Activated CD8-positive, alpha-beta memory T cell treated with anti-CD3 and anti-CD28 coated beads for 48 hours (primary cell): Measurements from ENCODE around the gene SIL1.
"Not testable (repeated sequence)": the region's sequence is repeated elsewhere in the genome, so short reads cannot be mapped to it uniquely, and the experiment has no call there.

Experiments used
- DNase-seq, 3 experiments: peaks; one replicate each; pipeline ENCODE4 v3.0.0-alpha.2; 2020; ENCODE audit warnings: low read depth in 2 of 3, low spot score in 2 of 3

Gene SIL1

DNA sequence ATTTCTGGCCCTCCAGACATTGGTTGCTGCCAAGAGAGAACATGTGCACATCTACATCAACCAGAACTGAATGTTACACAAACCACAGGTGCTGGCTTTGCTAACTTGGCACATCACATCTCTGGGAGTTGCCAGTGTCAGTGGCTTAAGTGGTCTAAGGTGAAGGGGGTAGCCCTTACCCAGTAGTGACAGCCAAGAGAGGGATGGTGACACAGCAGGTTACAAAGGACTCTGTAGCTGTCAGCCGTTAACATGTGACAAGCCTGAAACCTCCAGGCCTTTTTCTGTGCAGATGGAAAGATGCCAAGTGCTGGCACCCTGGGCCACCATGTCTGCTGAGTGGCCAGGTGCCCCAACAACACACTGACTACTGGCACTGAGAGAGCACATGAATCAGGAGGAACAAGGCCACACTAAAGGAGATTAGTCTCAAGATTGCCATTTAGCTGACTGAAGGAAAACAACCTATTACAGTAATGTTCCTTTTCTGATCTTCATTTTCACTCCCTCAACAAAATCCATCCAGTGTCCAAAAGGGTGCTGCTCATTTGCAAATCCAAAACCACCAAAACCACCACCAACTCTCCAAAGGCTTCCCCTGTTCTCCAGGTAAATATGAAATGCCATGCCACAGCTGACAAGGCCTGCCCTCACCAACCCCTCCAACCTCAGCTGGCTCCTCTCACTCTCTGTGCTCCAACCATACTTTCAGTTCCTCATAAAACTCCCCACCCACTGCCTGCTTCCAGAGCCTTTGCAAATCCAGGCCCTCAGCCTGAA is 20.2 kb downstream of the SIL1 start:
- no peak for DNase-seq

DNA sequence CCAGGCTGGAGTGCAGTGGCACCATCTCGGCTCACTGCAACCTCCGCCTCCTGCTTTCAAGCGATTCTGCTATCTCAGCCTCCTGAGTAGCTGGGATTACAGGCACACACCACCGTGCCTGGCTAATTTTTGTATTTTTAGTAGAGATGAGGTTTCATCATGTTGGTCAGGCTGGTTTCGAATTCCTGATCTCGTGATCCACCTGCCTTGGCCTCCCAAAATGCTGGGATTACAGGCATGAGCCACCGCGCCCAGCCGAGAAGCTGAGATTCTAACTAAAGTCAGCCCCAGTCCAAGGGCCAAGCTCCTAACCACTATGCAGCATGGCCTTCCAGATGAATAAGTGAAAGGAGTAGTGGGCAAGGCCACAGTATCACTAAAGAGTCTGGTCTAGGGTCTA is 20.9 kb downstream of the SIL1 start:
- not testable (repeated sequence) for DNase-seq

DNA sequence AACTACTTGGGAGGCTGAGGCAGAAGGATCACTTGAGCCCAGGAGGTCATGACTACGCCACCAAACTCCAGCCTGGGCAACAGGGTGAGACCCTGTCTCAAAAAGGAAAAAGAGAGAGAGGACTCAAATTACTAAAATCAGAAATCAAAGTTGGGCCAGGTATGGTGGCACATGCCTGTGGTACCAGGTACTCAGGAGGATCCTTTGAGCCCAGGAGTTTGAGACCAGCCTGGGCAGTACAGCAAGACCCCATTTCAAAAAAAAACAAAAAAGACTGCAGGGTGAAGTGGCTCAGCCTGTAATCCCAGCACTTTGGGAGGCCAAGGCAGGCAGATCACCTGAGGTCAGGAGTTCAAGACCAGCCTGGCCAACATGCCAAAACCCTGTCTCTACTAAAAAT is 23.8 kb downstream of the SIL1 start:
- not testable (repeated sequence) for DNase-seq

DNA sequence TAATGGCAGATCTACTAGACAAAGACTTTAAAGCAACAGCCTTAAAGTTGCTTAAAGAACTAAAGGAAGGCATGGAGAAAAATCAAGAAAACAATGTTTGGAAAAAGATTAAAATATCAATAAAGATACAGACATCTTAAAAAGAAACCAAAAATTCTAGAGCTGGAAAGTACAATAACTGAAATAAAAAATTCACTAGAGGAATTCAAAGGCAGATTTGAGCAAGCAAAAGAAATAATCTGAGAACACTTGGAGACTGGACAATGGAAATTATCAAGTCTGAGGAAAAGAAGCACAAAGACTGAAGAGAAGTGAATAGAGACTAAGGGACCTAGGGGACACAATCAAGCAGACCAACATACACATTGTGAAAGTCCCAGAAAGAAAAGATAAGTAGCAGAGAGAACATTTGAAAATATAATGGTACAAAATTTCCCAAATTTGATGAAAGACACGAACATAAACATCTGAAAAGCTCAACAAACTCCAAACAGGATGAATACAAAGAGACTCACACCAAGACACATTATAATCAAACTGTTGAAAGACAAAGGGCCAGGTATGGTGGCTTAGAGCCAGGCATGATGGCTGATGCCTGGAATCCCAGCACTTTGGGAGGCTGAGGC is 26.3 kb downstream of the SIL1 start:
- DNase-seq: no peak

DNA sequence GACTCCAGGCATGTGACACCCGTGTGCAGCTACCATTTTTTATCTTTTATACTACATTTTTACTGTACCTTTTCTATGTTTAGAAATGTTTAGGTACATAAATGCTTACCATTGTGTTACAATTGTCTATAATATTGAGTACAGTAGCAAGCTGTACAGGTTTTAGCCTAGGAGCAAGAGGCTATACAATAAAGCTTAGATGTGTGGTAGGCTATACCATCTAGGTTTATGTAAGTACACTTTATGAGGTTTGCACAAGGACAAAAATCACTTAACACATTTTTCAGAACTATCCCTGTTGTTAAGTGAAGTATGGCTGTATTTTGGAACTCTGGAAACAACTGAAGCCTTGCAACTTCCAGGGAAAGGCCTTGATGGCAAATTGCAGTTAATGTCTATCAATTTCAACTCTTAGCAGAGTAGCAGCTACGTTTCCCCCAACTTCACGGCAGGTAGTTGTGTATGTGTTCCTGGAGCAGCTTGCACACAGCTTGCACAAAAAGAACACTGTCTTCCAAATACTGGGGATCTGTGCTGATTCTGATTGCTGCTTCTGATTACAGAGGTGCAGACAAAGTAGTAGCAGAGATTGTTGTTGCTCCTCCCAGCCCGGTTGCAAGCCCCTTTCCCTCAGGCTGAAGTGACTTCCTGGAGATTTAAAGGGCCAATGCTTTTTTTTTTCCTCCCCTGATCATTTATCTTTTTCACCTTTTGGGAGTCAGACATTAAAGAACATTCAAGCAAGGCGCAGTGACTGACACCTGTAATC is 30.0 kb downstream of the SIL1 start:
- DNase-seq: no peak

DNA sequence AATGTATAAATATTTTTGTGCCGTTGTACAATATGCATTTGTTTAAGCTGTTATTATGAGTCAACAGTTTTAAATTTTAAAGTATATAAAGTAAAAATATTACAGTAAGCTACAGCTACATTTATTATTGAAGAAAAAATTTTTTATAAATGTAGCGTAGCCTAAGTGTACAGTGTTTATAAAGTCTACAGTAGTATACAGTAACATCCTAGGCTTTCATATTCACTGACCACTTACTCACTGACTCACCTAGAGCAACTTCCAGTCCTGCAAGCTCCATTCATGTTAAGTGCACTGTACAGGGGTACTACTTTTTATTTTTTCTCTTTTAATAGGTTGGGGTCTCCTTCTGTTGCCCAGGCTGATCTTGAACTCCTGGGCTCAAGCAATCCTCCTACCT is 30.6 kb downstream of the SIL1 start:
- DNase-seq: no peak

DNA sequence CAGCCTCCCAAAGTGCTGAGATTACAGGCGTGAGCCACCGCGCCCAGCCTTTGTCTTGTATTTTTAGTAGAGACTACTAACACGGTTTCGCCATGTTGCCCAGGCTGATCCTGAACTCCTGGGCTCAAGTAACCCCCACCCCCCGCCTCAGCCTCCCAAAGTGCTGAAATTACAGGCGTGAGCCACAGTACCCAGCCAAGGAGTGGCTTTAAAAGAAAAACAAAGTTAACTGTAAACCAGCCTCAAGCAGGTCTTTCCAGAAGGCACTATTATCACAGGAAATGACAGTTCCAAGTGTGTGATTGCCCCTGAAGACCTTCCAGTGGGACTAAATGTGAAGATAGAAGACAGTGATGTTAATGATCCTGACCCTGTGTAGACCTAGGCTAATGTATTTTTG is 31.1 kb downstream of the SIL1 start:
- no peak for DNase-seq

DNA sequence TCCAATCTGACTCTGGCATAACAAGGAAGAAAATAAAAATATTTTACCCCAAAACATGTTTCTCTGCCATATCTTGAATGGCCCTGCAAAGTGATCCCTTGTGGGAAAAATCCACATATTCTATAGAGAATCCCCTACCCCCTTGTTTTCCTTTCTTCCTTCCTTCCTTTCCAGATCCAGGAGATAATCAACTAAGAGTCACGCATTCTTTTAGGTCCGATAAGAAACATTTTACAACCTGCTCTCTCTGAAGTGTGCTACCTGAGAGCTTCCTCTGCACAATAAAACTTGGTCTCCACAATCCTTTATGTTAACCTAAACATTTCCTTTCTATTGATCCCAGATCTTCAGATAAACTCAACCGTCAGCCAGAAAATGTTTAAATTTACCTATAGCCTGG is 33.3 kb downstream of the SIL1 start:
- DNase-seq: not testable (repeated sequence)

DNA sequence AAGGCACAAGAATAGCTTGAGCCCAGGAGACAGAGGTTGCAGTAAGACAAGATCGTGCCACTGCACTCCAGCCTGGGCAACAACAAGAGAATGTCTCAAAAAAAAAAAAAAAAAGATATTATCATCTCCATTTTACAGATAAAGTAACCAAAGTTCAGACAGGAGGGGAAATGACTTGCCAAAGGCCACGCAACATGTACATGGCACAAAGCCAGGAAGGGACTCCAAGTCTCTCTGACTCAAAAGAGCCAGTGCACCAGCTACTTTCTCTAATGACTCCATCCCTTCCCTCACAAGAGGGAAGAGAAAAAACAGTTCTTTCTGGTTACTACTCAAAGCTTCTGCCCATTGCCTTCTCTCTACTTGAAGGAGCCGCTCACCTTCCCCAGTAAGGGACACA is 34.1 kb downstream of the SIL1 start:
- no peak for DNase-seq

DNA sequence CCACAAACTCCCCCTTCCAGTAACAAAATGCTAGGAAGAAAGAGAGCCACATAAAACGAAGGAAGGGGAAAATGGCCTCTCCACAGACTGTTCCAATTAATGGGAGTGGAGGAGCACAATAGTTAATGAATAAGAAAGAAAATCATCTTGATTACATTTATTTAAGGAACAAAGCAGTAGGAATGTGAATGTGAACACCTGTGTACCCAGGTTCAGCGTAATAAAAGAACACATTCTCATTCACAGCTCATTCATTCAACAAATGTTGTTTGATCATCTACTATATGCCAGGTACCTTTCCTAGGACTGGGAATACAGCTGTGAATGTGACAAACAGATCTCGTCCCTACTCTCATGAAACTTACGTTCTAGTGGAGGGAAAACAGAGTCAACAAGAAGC is 35.7 kb downstream of the SIL1 start:
- no peak for DNase-seq

DNA sequence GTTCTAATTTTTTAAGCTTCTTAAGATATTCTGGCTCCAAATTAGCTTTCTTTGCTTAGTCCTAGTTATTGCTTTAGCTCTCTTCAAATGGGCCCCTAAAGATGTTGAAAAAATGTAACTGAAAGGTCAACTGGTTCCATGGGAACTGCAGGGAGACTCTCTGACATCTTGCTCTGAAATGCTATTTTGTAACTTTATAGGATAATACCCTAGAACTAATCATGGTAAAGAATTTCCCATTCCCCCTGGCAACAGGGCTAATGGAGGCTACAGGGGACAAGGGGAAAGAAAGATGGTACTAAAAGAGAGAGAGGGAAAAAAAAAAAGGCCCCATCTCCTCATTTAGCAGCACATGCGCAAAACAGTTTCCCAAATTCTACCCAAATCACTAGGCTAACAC is 39.4 kb downstream of the SIL1 start:
- DNase-seq: no peak

DNA sequence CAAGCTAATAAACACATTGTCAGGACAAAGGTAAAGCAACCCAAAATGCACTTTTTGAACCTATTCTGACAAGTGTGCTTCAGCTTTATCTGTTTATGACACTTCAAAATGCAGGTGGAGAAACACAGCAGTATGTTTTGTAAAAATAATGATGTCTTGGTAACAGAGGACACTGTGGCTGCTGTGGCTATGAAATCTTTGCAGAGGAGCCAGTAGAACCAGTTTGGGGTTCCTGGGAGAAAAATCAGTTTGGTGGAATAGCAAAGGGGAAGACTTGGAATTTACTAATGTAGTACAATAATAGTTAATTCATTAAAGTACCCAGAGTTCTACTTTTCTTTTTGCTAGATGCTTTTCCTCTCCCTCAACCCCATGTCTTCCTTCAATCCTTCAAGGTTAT is 40.6 kb downstream of the SIL1 start:
- no peak for DNase-seq

DNA sequence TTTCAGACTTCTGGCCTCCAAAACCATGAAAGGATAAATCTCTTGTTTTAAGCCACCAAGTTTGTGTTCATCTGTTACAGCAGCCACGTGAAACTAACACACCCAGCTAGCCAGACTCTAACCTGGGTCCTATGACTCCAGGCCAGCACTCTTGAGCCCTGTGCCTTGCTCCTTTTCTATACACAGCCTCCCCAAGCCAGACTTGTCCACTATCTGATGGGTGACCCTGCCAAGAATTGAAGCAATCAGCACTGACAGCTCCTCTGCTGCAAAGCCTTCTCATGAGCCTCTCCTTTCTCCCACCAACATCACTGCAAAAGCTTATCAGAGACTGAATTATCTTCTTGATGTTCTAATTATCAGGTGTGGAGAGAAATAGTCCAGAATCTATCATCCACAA is 41.4 kb downstream of the SIL1 start:
- no peak for DNase-seq

DNA sequence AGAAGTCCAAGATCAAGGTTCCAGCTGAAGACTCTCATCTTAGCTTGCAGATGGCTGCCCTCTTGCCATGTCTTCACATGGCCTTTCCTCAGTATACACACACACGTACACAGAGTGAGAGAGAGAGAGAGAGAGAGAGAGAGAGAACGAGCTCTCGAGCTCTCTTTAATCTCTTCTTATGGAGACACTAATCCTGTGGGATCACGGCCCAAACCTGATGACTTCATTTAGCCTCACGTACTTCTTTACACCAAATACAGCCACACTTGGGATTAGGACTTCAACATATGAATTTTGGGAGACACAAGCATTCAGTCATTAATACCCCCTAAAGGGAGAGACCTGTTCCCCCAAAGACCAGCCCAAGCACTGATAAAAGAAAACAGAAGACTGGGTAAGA is 42.8 kb downstream of the SIL1 start:
- no peak for DNase-seq

DNA sequence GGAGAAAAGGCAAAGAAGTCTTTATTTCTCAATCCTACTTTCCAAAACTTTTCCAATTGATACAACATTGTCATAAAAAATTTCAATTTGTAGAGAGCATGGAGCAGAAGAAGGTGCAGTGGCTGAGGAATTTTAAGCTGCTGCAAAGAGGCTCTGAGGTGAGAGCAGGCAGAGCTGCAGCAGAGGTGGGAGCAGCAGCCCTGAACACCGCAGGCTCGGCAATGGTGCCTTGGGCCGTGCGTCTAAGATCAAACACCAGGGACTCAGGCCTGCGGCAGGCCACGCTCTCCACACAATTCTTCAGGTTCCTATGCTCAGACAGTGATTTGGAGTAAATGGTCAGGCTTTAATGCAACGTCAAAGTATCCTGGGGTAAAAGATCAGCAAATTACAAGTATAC is 46.3 kb downstream of the SIL1 start:
- no peak for DNase-seq

DNA sequence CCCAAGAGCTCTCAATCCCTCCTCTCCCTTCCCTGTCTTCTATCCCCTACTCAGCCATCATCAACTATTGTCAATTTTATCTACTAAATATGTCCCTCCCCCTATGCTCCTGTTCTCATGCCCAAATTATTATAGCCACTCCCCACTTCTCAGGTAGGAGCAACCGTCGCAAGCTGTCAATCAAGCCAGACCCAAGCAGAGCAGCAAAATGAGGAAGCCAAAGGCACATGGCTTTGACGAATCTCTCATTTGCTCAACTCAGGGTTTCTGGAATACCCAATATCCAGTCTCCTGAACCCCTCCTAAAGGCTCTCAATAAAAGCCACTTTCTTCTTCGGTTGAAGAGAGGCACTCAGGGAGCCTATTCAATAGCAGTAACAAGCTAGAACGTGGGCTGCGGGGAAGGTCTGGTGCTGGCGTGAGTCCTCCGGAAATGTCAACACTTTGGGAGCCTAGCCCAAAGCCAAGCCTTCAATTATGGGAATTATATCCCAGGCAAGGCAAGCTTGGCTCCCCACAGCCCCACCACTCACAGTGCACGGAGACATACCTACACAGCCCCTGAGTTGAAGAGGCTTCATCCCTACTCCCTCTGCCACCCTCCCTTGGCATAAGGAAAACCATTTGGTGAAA is 47.7 kb downstream of the SIL1 start:
- no peak for DNase-seq

DNA sequence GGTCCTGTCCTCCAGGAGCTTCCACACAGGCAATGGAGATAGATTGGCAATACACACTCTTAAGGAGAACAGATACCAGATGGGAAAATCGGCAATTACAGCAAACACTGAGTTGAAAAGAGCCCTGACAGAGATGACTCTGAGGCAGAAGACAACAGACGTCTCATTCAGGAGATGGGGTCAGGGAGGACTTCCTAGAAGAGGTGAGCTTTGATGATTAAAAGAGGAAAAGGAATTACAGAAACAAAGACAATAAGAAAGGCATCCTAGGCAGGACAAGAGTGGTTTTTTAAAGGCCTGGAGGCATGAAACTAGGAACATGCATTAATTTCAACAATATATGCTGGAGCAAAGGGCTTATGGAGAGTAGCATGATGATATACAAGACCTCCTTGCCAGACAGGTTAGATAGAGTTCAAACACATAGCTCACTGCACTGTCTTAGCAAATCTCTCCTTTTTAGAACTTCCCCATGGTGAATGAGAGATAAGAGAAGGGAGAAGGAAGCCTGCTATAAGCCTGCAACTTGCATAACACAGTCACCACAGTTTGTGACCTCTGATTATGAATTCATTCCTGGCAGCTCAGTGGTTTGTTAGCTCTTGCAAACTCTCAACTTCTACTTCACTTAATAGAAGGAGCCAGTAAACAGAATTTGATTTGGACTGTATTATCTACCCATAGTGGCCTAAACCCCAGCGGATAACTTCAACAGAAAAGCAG is 48.5 kb downstream of the SIL1 start:
- no peak for DNase-seq

DNA sequence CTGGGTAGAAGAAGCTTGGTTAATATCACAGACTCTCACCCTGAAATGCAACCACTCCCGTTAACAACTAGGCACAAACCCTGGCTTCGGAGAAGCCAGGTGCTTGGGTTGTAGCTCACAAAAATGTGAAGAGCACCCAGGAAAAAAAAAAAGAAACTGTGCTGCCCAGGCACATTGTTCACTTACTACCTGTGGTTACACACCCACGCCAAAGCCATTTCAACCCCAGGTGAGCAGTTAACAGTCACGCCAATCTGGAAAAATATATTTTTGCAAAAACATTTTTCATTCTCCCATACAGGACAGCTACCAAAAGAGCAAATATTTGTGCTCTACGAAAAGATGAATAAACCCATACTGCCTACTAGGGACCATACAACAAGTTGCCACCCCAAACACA is 49.2 kb downstream of the SIL1 start:
- no peak for DNase-seq

DNA sequence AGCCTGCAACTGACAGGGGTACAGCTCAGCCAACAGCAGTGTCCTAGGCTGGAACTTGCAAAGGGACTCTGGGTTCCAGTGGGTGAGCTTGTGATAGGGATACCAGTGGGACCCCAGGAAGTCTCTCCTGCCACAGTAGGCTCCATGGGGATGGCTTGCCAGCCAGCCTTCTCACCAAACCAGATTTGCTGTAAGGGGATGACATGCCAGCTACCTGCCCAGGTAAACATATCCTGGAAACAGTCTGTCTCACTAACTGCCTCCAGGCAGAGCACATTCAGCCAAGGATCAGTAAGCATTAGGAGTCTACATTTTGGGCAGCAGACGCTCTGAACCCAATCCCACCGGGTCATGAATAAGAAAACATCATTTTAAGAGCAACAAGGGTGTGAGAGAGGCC is 49.9 kb downstream of the SIL1 start:
- DNase-seq: no peak

DNA sequence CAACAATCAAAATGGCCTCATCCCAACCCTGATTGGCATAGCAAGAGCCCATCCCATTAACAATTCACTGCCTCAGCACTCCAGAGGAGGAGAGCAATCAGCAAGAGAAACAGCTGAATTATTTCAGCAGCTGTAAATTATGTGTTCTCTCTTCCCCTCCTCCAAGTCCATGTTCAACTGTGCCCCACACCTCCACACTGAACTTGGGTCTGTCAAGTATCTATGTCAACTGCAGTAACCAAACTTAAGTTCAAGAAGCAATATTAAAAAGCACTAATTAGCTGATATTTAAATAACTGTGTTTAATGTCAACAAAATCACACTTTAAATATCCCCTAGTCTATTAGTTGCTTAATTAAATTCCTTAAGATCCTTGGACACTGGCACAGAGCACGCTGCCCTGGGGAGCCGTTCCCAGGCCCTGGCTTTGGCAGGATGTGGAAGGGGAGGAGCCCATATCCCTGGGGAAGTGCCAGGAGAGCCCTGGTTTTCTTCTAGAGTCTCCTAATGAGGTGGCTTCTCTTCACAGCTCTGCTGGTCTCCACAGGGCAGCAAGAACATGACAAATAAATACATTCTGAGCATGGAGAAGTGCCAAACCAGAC is 50.6 kb downstream of the SIL1 start:
- no peak for DNase-seq
